PC-9 (cell line): ENCODE results near the gene SEC61G. TPM values are rescaled to one million over a fixed set of nuclear protein-coding genes. Genes with fewer than 3 reads are reported as not detected.

ENCODE experiments used
- BruUV-seq: library from RNA; stranded (reverse); fragments of 400-500 nt; replicated peaks from 2 replicates; lab custom pipeline; 2021; lab: Mats Ljungman, UMichigan
- CTCF ChIA-PET: fragments of 300-600 bp; sonication (Branson Sonifier 250); formaldehyde crosslinking; loops from one replicate; lab custom pipeline; 2022; ENCODE audit warnings: antibody characterized with exemption; lab: Charles Lee
- POLR2A ChIA-PET: fragments of 300-600 bp; sonication (Branson Sonifier 250); formaldehyde crosslinking; loops from one replicate; lab custom pipeline; 2022; ENCODE audit warnings: antibody characterized with exemption; ENCODE audit not compliant: unreplicated experiment; lab: Charles Lee
- DNase-seq, 2 experiments: peaks; one replicate each; pipeline versions ENCODE4 v3.0.0 to v3.0.0-alpha.2; 2015 to 2022; ENCODE audit warnings: mixed read lengths in 1 of 2
- H2AFZ ChIP-seq: fragments of 200-600 bp; sonication (generic); 2 replicates; pipeline ENCODE4 v1.8.1; 2017; ENCODE audit warnings: antibody characterized with exemption
- H3F3A ChIP-seq: fragments of 200-600 bp; sonication (generic); 2 replicates; pipeline ENCODE4 v1.8.1; 2017; ENCODE audit warnings: antibody characterized with exemption, mild to moderate bottlenecking, low read depth; ENCODE audit not compliant: insufficient read depth
- H3K27ac ChIP-seq: fragments of 200-600 bp; sonication (generic); 2 replicates; pipeline ENCODE4 v1.6.1; 2016; ENCODE audit warnings: mixed run types
- H3K27me3 ChIP-seq: fragments of 200-600 bp; sonication (generic); 2 replicates; pipeline ENCODE4 v1.6.1; 2016; ENCODE audit warnings: low read depth, mixed run types; ENCODE audit not compliant: insufficient read depth
- H3K36me3 ChIP-seq: fragments of 200-600 bp; sonication (generic); 2 replicates; pipeline ENCODE4 v1.6.1; 2016; ENCODE audit warnings: low read depth, mixed run types
- H3K4me1 ChIP-seq: fragments of 200-600 bp; sonication (generic); replicated peaks from 2 replicates; pipeline ENCODE4 v1.6.1; 2016; ENCODE audit warnings: mixed run types; ENCODE audit not compliant: insufficient read depth
- H3K4me2 ChIP-seq: fragments of 200-600 bp; sonication (generic); 2 replicates; pipeline ENCODE4 v1.6.1; 2017; ENCODE audit warnings: mixed run types
- H3K4me3 ChIP-seq: fragments of 200-600 bp; sonication (generic); 2 replicates; pipeline ENCODE4 v1.6.1; 2016; ENCODE audit warnings: mixed run types
- H3K79me2 ChIP-seq: fragments of 200-600 bp; sonication (generic); 2 replicates; pipeline ENCODE4 v1.6.1; 2017; ENCODE audit warnings: low read depth, mixed run types
- H3K9me2 ChIP-seq: fragments of 200-600 bp; sonication (generic); 2 replicates; pipeline ENCODE4 v1.8.1; 2017; ENCODE audit warnings: mild to moderate bottlenecking; ENCODE audit not compliant: insufficient read depth
- H3K9me3 ChIP-seq: fragments of 200-600 bp; sonication (generic); 2 replicates; pipeline ENCODE4 v1.8.1; 2016; ENCODE audit warnings: low read depth; ENCODE audit not compliant: insufficient read depth
- H4K20me1 ChIP-seq: fragments of 200-600 bp; sonication (generic); 2 replicates; pipeline ENCODE4 v1.8.1; 2017; ENCODE audit not compliant: insufficient read depth
- EZH2 ChIP-seq: fragments of 200-600 bp; sonication (generic); IDR thresholded peaks from 2 replicates; pipeline ENCODE4 v1.8.0; 2017; ENCODE audit warnings: antibody characterized with exemption, low read depth
- intact Hi-C: fragments of 100-400 bp; cut with micrococcal nuclease; formaldehyde crosslinking; loops from one replicate; pipeline ENCODE4 v1.10.0; 2022; ENCODE audit not compliant: unreplicated experiment
- total RNA-seq: library from RNA; stranded (reverse); gene quantifications from 2 replicates; pipeline ENCODE4 v1.2.3, GENCODE V29; 2021
- TF ChIP-seq, protein P1 (sequence below): fragments of 200-600 bp; sonication (generic); conservative IDR thresholded peaks from 2 replicates; pipeline ENCODE4 v1.6.1; 2017; ENCODE audit warnings: mixed run types, antibody characterized with exemption, mild to moderate bottlenecking, moderate library complexity

The SEC61G gene
- total RNA-seq, 1 experiment from 2014 or later, result 261 TPM

DNA sequence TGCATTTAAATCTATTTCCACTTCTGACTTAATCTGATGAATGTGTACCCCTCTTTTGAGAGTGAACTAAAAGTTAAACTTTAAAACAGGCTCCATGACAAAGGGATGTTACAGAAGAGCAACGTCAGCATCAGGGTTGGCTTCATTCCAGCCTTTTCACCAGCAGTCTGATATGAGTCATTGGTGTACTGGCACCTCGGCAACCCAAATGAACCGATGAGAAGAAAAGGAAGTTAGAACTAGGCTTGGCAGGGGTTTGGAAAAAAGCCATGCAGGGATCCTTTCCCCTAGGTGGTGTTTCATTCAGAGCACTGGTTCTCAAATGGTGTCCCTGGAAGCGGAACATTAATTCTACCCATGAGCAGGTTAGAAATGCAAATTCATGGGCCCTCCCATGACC, 53.6 kb downstream of the SEC61G start:
- Histone ChIP-seq H3K9me2 (no peaks in the 10 kb centered on the region), H3K27me3 (peaks cover 26% of the 10 kb centered on the region; the same call in 1 of the 2 replicates), H3K36me3 (no peaks in the 10 kb centered on the region), H3K27ac (no peak overlapping the region), H3K79me2 (no peaks in the 10 kb centered on the region), H3K9me3 (peaks cover 8% of the 10 kb centered on the region), H3K4me3 (no peak overlapping the region), H4K20me1 (no peaks in the 10 kb centered on the region), H3K4me1 (no peaks in the 10 kb centered on the region), H3K4me2 (no peak overlapping the region), H3F3A (no peaks in the 10 kb centered on the region), H2AFZ (no peak overlapping the region)
- intact Hi-C loops, result no loop called here
- TF ChIP-seq, protein P1, sequence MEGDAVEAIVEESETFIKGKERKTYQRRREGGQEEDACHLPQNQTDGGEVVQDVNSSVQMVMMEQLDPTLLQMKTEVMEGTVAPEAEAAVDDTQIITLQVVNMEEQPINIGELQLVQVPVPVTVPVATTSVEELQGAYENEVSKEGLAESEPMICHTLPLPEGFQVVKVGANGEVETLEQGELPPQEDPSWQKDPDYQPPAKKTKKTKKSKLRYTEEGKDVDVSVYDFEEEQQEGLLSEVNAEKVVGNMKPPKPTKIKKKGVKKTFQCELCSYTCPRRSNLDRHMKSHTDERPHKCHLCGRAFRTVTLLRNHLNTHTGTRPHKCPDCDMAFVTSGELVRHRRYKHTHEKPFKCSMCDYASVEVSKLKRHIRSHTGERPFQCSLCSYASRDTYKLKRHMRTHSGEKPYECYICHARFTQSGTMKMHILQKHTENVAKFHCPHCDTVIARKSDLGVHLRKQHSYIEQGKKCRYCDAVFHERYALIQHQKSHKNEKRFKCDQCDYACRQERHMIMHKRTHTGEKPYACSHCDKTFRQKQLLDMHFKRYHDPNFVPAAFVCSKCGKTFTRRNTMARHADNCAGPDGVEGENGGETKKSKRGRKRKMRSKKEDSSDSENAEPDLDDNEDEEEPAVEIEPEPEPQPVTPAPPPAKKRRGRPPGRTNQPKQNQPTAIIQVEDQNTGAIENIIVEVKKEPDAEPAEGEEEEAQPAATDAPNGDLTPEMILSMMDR, result no peak
- no peak for TF ChIP-seq EZH2
- no TSS peak for BruUV-seq
- DNase-seq, result peak; percentile 65 to 81
- CTCF ChIA-PET, result no interaction called here
- POLR2A ChIA-PET, result no interaction called here

DNA sequence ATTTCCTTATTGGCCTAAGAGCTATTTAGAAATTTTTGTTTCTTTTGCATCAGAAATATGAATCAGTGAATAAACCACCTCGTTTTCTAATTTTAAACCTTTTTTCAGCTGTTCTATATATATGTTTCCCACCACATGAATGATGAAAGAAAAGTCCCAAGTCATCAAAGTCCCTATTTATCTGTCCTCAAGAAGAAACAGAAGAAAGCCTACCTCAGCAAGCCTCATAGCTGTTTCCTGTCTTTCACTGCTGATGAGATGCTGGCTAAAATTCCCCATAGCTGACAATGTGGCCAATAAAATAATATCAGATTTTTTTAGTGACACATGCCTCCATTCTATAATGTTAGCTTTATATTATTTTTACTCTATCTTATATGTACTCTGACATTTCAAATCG, 54.2 kb downstream of the SEC61G start:
- H3K4me2 ChIP-seq, result no peak overlapping the region
- H3K4me1 ChIP-seq, result no peaks in the 10 kb centered on the region
- H3F3A ChIP-seq, result no peaks in the 10 kb centered on the region
- intact Hi-C loops, result no loop called here
- ChIA-PET CTCF (no interaction called here), POLR2A (no interaction called here)
- H3K9me3 ChIP-seq, result peaks cover 8% of the 10 kb centered on the region
- H3K36me3 ChIP-seq, result no peaks in the 10 kb centered on the region
- H2AFZ ChIP-seq, result no peak overlapping the region
- no peaks in the 10 kb centered on the region for H3K9me2 ChIP-seq
- H3K4me3 ChIP-seq, result no peak overlapping the region
- no peaks in the 10 kb centered on the region for H4K20me1 ChIP-seq
- H3K79me2 ChIP-seq, result no peaks in the 10 kb centered on the region
- DNase-seq, result no peak
- TF ChIP-seq, protein P1, result no peak
- no peak for TF ChIP-seq EZH2
- BruUV-seq, result no TSS peak
- no peak overlapping the region for H3K27ac ChIP-seq
- peaks cover 32% of the 10 kb centered on the region; the same call in 1 of the 2 replicates for H3K27me3 ChIP-seq

Other genes with a start within 250 kb of the SEC61G start
- gene VSTM2A, start 216.8 kb downstream of the SEC61G start, total RNA-seq, result not detected in 2 replicates